Body of pancreas (tissue), 4 donors: Measurements from ENCODE around the gene MACROH2A1. TPM values are rescaled to one million over a fixed set of nuclear protein-coding genes. Genes with fewer than 3 reads are reported as not detected.

Experiments
- ATAC-seq: fragments of 150-250 bp; one replicate; pipeline ENCODE4 v1.9.1; 2016
- DNase-seq, 4 donors: peaks; one replicate each; pipeline ENCODE4 v3.0.0-alpha.2; 2019
- H3K27ac ChIP-seq, 4 donors: fragments of 200-600 bp; sonication (generic); 1 replicate in 3 of 4; 2 replicates in 1 of 4; pipeline versions ENCODE4 v1.5.1 to v1.6.1; 2016 to 2019; ENCODE audit warnings: mild to moderate bottlenecking in 1 of 4, mixed read lengths in 1 of 4, moderate library complexity in 1 of 4
- H3K27me3 ChIP-seq, 2 donors: fragments of 200-600 bp; sonication (generic); one replicate each; pipeline ENCODE4 v1.6.0; 2016; ENCODE audit warnings: mild to moderate bottlenecking in 1 of 2
- H3K36me3 ChIP-seq, 2 donors: fragments of 200-600 bp; sonication (generic); replicated peaks in 1 of 2; 2 replicates each; pipeline ENCODE4 v1.5.1; 2016; ENCODE audit warnings: low read depth in 2 of 2; ENCODE audit not compliant: insufficient read depth in 1 of 2
- H3K4me1 ChIP-seq: fragments of 200-600 bp; sonication (generic); one replicate; pipeline ENCODE4 v1.6.0; 2016
- H3K4me3 ChIP-seq, 2 donors: fragments of 200-600 bp; sonication (generic); 1 replicate in 1 of 2; 2 replicates in 1 of 2; pipeline ENCODE4 v1.5.1; 2016 to 2019
- H3K9me3 ChIP-seq, 3 donors: fragments of 200-600 bp; sonication (generic); 1 replicate in 2 of 3; 2 replicates in 1 of 3; pipeline ENCODE4 v1.5.1; 2016
- CTCF ChIP-seq, 7 experiments: fragments of 450-650 bp in 4 of 7; fragments of 200-600 bp in 3 of 7; sonication (generic) in 3 of 7; IDR thresholded peaks; one replicate each; pipeline ENCODE4 v1.5.1; 2016 to 2019; ENCODE audit warnings: antibody characterized with exemption in 7 of 7
- POLR2A ChIP-seq, 3 donors: fragments of 450-650 bp; IDR thresholded peaks; one replicate each; pipeline ENCODE4 v1.6.1; 2016; ENCODE audit warnings: antibody characterized with exemption in 3 of 3, mild to moderate bottlenecking in 2 of 3
- WGBS, 2 donors: methylation state at CpG; one replicate each; pipeline ENCODE4 v1.1.5; 2017; 5-methylcytosine and 5-hydroxymethylcytosine counted together
- intact Hi-C: fragments of 100-400 bp; cut with DNase I; formaldehyde crosslinking; loops from one replicate; pipeline ENCODE4 v1.15.1; 2023
- total RNA-seq, 2 donors: library from RNA; depleted of rRNA; stranded (reverse); fragments of >200 nt; gene quantifications; one replicate each; pipeline ENCODE4 v1.1.0, GENCODE V29; 2016

The MACROH2A1 gene
- 100 to 1,000 TPM in 1 of 2 donors, 10 to 100 TPM in 1; 78.9 to 142 TPM for total RNA-seq

- 1 to 8% methylated on average over 21 to 104 of the region's 109 CpGs for WGBS, 2 donors
Observed at GRCh38 chr5:135398855-135399793, at the start of gene MACROH2A1. Gene MACROH2A1, minus strand, starts transcription at chr5:135399231. Its CDS starts 10,138 bp downstream, at chr5:135389093.

GRCh38 chr5:135448071-135448739 is 49.2 kb upstream of the MACROH2A1 start:
- H3K27me3 ChIP-seq = no peaks in the 10 kb centered on the region
- no peak for DNase-seq
- TF ChIP-seq CTCF (IDR thresholded peaks at IDR 0.05) (no peak), POLR2A (IDR thresholded peaks at IDR 0.05) (no peak)
- no peak overlapping the region for H3K4me3 ChIP-seq
- no peak overlapping the region for H3K27ac ChIP-seq
- WGBS, 2 donors = 58 to 62% methylated on average over 9 of the region's 9 CpGs
- intact Hi-C loops = no loop called here
- no peak for ATAC-seq
- no peaks in the 10 kb centered on the region for H3K9me3 ChIP-seq
- H3K4me1 ChIP-seq = no peaks in the 10 kb centered on the region
- H3K36me3 ChIP-seq = no peaks in the 10 kb centered on the region

More at GRCh38 chr5:135398855-135399793, at the start of gene MACROH2A1:
- Histone ChIP-seq H3K4me1 (peaks cover 40% of the 10 kb centered on the region), H3K9me3 (no peaks in the 10 kb centered on the region), H3K4me3 (peak within 1 kb of the TSS; percentile 78 to 89), H3K27ac (peak within 1 kb of the TSS in 3 of 4 donors; percentile 71 to 80 (median 77)), H3K36me3 (no peaks in the 10 kb centered on the region), H3K27me3 (no peaks in the 10 kb centered on the region)
- TF ChIP-seq POLR2A (IDR thresholded peaks at IDR 0.05) (peak; percentile 66 to 83 (median 71)), CTCF (IDR thresholded peaks at IDR 0.05) (peak in 2 of 7 experiments; percentile 14 to 29)
- ATAC-seq = peak; percentile 95
- intact Hi-C loops = no loop called here
- peak; percentile 86 to 91 (median 88) for DNase-seq

GRCh38 chr5:135447298-135447929 is 48.4 kb upstream of the MACROH2A1 start, which contains the start of gene DCANP1:
Gene DCANP1, minus strand, starts transcription at chr5:135447348. Its CDS starts 240 bp downstream, at chr5:135447108.
- Histone ChIP-seq H3K9me3 (no peaks in the 10 kb centered on the region), H3K36me3 (no peaks in the 10 kb centered on the region), H3K4me3 (no peak within 1 kb of the TSS), H3K27ac (no peak within 1 kb of the TSS), H3K4me1 (no peaks in the 10 kb centered on the region), H3K27me3 (no peaks in the 10 kb centered on the region)
- intact Hi-C loops = no loop called here
- ATAC-seq = no peak
- no peak for DNase-seq
- TF ChIP-seq POLR2A (IDR thresholded peaks at IDR 0.05) (no peak), CTCF (IDR thresholded peaks at IDR 0.05) (no peak)
- WGBS, 2 donors = 70 to 72% methylated on average over 5 of the region's 5 CpGs

GRCh38 chr5:135446615-135447014 is 47.6 kb upstream of the MACROH2A1 start:
- TF ChIP-seq POLR2A (IDR thresholded peaks at IDR 0.05) (no peak), CTCF (IDR thresholded peaks at IDR 0.05) (no peak)
- H3K9me3 ChIP-seq = no peaks in the 10 kb centered on the region
- 81 to 83% methylated on average over 7 of the region's 7 CpGs for WGBS, 2 donors
- intact Hi-C loops = no loop called here
- H3K4me1 ChIP-seq = no peaks in the 10 kb centered on the region
- H3K27me3 ChIP-seq = no peaks in the 10 kb centered on the region
- no peak overlapping the region for H3K27ac ChIP-seq
- H3K4me3 ChIP-seq = no peak overlapping the region
- DNase-seq (no peak), ATAC-seq (no peak)
- no peaks in the 10 kb centered on the region for H3K36me3 ChIP-seq
